OCI-LY7 (cell line): Measurements from ENCODE around the gene PAK1.

Experiments used
- CTCF ChIP-seq: fragments of 200-600 bp; sonication (generic); conservative IDR thresholded peaks from 2 replicates; pipeline ENCODE4 v1.5.1; 2014; ENCODE audit warnings: mild to moderate bottlenecking, antibody characterized with exemption, low read length, moderate library complexity, mixed read lengths
- EZH2phosphoT487 ChIP-seq: fragments of 200-600 bp; sonication (generic); IDR thresholded peaks from 2 replicates; pipeline ENCODE4 v1.6.1; 2018; ENCODE audit warnings: low read depth, borderline replicate concordance, mild to moderate bottlenecking, mixed run types, antibody characterized with exemption, low read length, moderate library complexity, mixed read lengths

DNA sequence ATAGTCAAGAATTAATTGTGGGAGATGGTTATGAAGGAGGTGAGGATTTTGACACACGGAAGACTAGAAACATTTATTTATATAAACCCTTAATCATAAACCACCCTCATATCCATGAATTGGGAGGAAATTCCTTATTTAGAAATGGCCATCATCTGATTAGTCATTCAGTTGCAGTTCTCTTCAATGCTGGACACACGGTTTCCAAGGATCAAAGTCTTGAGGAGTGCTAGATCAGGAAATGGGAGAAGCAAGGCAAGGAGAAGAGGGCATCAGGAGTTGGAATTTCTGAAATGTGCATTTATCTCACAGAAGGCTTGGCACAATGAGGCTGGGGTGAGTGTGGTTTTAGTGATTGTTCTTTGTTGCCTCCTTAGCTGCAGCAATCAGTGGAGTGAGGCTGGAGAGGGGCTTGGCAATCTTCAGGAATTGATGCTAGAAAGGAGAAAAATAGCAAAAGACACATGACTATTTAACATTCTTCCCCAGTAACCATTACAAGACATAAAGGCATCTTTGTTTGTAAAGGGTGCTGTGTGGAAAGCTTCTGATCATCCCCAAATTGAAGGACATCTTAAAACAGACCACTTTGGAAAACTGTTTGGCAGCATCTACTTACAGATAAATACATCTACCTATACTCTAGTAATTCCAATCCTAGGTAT lies 150.8 kb downstream of the PAK1 start:
- TF ChIP-seq CTCF (no peak), EZH2phosphoT487 (no peak)
